Muscle layer of colon (tissue), 2 donors: ENCODE measurements around the gene SETBP1.
A peak's percentile ranks its signal among the peaks of the same experiment; 100 is the strongest.

Experiments
- H3K27ac ChIP-seq: one replicate; pipeline ENCODE4 v1.7.0; 2013; ENCODE audit warnings: low read depth, mild to moderate bottlenecking, low read length, moderate library complexity
- H3K27me3 ChIP-seq, 2 donors: one replicate each; pipeline ENCODE4 v1.7.0; 2013; ENCODE audit warnings: low read length in 2 of 2, mild to moderate bottlenecking in 2 of 2; ENCODE audit not compliant: insufficient read depth in 2 of 2, control insufficient read depth in 1 of 2
- H3K36me3 ChIP-seq: one replicate; pipeline ENCODE4 v1.7.0; 2013; ENCODE audit warnings: mild to moderate bottlenecking, low read length; ENCODE audit not compliant: insufficient read depth
- H3K4me1 ChIP-seq: one replicate; pipeline ENCODE4 v1.7.0; 2013; ENCODE audit warnings: mild to moderate bottlenecking, low read length; ENCODE audit not compliant: insufficient read depth
- H3K4me3 ChIP-seq, 2 donors: one replicate each; pipeline ENCODE4 v1.7.0; 2013; ENCODE audit warnings: low read length in 2 of 2, low read depth in 1 of 2, mild to moderate bottlenecking in 1 of 2, moderate library complexity in 1 of 2
- H3K9ac ChIP-seq: one replicate; pipeline ENCODE4 v1.7.0; 2013; ENCODE audit warnings: low read length
- H3K9me3 ChIP-seq: one replicate; pipeline ENCODE4 v1.7.0; 2013; ENCODE audit warnings: mild to moderate bottlenecking, low read length
- donor health status: abdominal sarcoma.
- donor health status: Adenocarcinoma of cecum.

Gene SETBP1

GRCh38 chr18:44786688-44787087 is 106.0 kb downstream of the SETBP1 start:
- Histone ChIP-seq H3K4me3 (no peak overlapping the region), H3K9me3 (no peaks in the 10 kb centered on the region), H3K27ac (peak overlapping the region; percentile 28), H3K4me1 (peaks cover 70% of the 10 kb centered on the region), H3K9ac (no peak overlapping the region), H3K27me3 (no peaks in the 10 kb centered on the region), H3K36me3 (no peaks in the 10 kb centered on the region)

- no peaks in the 10 kb centered on the region for H3K36me3 ChIP-seq
- H3K27me3 ChIP-seq = no peaks in the 10 kb centered on the region
- H3K9ac ChIP-seq = no peak overlapping the region
- peaks cover 76% of the 10 kb centered on the region for H3K4me1 ChIP-seq
- H3K9me3 ChIP-seq = no peaks in the 10 kb centered on the region
- H3K27ac ChIP-seq = peak overlapping the region; percentile 77
- no peak overlapping the region for H3K4me3 ChIP-seq
These were observed 107.6 kb downstream of the SETBP1 start for GRCh38 chr18:44788334-44788733.

GRCh38 chr18:44789710-44790109 is 109.0 kb downstream of the SETBP1 start:
- Histone ChIP-seq H3K9me3 (no peaks in the 10 kb centered on the region), H3K4me3 (peak overlapping the region in 1 of 2 donors; percentile 9), H3K36me3 (no peaks in the 10 kb centered on the region), H3K9ac (peak overlapping the region; percentile 42), H3K27me3 (no peaks in the 10 kb centered on the region), H3K27ac (peak overlapping the region; percentile 86), H3K4me1 (peaks cover 90% of the 10 kb centered on the region)

- H3K4me1 ChIP-seq = peaks cover 86% of the 10 kb centered on the region
- H3K36me3 ChIP-seq = no peaks in the 10 kb centered on the region
- peak overlapping the region; percentile 86 for H3K27ac ChIP-seq
- H3K4me3 ChIP-seq = no peak overlapping the region
- H3K9ac ChIP-seq = no peak overlapping the region
- H3K9me3 ChIP-seq = no peaks in the 10 kb centered on the region
- no peaks in the 10 kb centered on the region for H3K27me3 ChIP-seq
These were observed 110.2 kb downstream of the SETBP1 start for GRCh38 chr18:44790860-44791259.

GRCh38 chr18:44791520-44791919 is 110.8 kb downstream of the SETBP1 start:
- peaks cover 80% of the 10 kb centered on the region for H3K4me1 ChIP-seq

GRCh38 chr18:44792456-44793061 is 111.9 kb downstream of the SETBP1 start:
- Histone ChIP-seq H3K4me1 (peaks cover 72% of the 10 kb centered on the region), H3K27ac (peak overlapping the region; percentile 86), H3K9me3 (no peaks in the 10 kb centered on the region), H3K36me3 (no peaks in the 10 kb centered on the region), H3K27me3 (no peaks in the 10 kb centered on the region), H3K9ac (no peak overlapping the region), H3K4me3 (no peak overlapping the region)

More at GRCh38 chr18:44791520-44791919, 110.8 kb downstream of the SETBP1 start:
- Histone ChIP-seq H3K27ac (peak overlapping the region; percentile 86), H3K4me3 (no peak overlapping the region), H3K36me3 (no peaks in the 10 kb centered on the region), H3K9ac (no peak overlapping the region), H3K9me3 (no peaks in the 10 kb centered on the region), H3K27me3 (no peaks in the 10 kb centered on the region)

- Histone ChIP-seq H3K9ac (no peak overlapping the region), H3K27ac (peak overlapping the region; percentile 86), H3K9me3 (no peaks in the 10 kb centered on the region), H3K4me3 (no peak overlapping the region), H3K36me3 (no peaks in the 10 kb centered on the region), H3K27me3 (no peaks in the 10 kb centered on the region), H3K4me1 (peaks cover 67% of the 10 kb centered on the region)
These were observed 112.5 kb downstream of the SETBP1 start for GRCh38 chr18:44793194-44793593.

- Histone ChIP-seq H3K36me3 (no peaks in the 10 kb centered on the region), H3K27ac (peak overlapping the region; percentile 59), H3K4me3 (no peak overlapping the region), H3K9ac (no peak overlapping the region), H3K9me3 (no peaks in the 10 kb centered on the region), H3K4me1 (peaks cover 63% of the 10 kb centered on the region), H3K27me3 (no peaks in the 10 kb centered on the region)
These were observed 113.0 kb downstream of the SETBP1 start for GRCh38 chr18:44793685-44794084.

GRCh38 chr18:44795241-44795640 is 114.6 kb downstream of the SETBP1 start:
- H3K4me1 ChIP-seq = peaks cover 48% of the 10 kb centered on the region
- no peak overlapping the region for H3K9ac ChIP-seq
- H3K27ac ChIP-seq = no peak overlapping the region
- no peaks in the 10 kb centered on the region for H3K36me3 ChIP-seq
- H3K27me3 ChIP-seq = no peaks in the 10 kb centered on the region
- H3K4me3 ChIP-seq = no peak overlapping the region
- no peaks in the 10 kb centered on the region for H3K9me3 ChIP-seq

GRCh38 chr18:44796429-44797428 is 116.0 kb downstream of the SETBP1 start:
- Histone ChIP-seq H3K27me3 (no peaks in the 10 kb centered on the region), H3K9me3 (no peaks in the 10 kb centered on the region), H3K36me3 (no peaks in the 10 kb centered on the region), H3K4me3 (no peak overlapping the region), H3K27ac (no peak overlapping the region), H3K4me1 (peaks cover 41% of the 10 kb centered on the region), H3K9ac (no peak overlapping the region)

- H3K27me3 ChIP-seq = no peaks in the 10 kb centered on the region
- no peaks in the 10 kb centered on the region for H3K36me3 ChIP-seq
- H3K4me3 ChIP-seq = no peak overlapping the region
- peaks cover 37% of the 10 kb centered on the region for H3K4me1 ChIP-seq
- H3K9ac ChIP-seq = no peak overlapping the region
- H3K27ac ChIP-seq = no peak overlapping the region
- H3K9me3 ChIP-seq = no peaks in the 10 kb centered on the region
These were observed 117.9 kb downstream of the SETBP1 start for GRCh38 chr18:44798433-44799048.
